ENCODE measurements around the gene KIF26B.

The KIF26B gene

GRCh38 chr1:245168086-245168485 lies 13.3 kb downstream of the KIF26B start:
- no peak for DNase-seq (ENCODE audit: low read depth)
- H3K4me3 ChIP-seq (ENCODE audit: control insufficient read depth, low read depth, low read length): no peak overlapping the region
- TF ChIP-seq CTCF (IDR thresholded peaks at IDR 0.05; ENCODE audit: control insufficient read depth, insufficient read depth, low read depth, low read length, missing control alignments): no peak

- no peak for TF ChIP-seq CTCF (IDR thresholded peaks at IDR 0.05; ENCODE audit: control insufficient read depth, insufficient read depth, low read depth, low read length, missing control alignments)
- DNase-seq (ENCODE audit: low read depth): no peak
- H3K4me3 ChIP-seq (ENCODE audit: control insufficient read depth, low read depth, low read length): no peak overlapping the region
These were observed 14.1 kb downstream of the KIF26B start for GRCh38 chr1:245168906-245169305.

- H3K4me3 ChIP-seq (ENCODE audit: control insufficient read depth, low read depth, low read length): no peak overlapping the region
- DNase-seq (ENCODE audit: low read depth): peak; percentile 52
- TF ChIP-seq CTCF (IDR thresholded peaks at IDR 0.05; ENCODE audit: control insufficient read depth, insufficient read depth, low read depth, low read length, missing control alignments): no peak
These were observed 14.6 kb downstream of the KIF26B start for GRCh38 chr1:245169376-245169775.

- H3K4me3 ChIP-seq (ENCODE audit: control insufficient read depth, low read depth, low read length): no peak overlapping the region
- TF ChIP-seq CTCF (IDR thresholded peaks at IDR 0.05; ENCODE audit: control insufficient read depth, insufficient read depth, low read depth, low read length, missing control alignments): no peak
- no peak for DNase-seq (ENCODE audit: low read depth)
These were observed 17.2 kb downstream of the KIF26B start for GRCh38 chr1:245172026-245172425.

- TF ChIP-seq CTCF (IDR thresholded peaks at IDR 0.05; ENCODE audit: control insufficient read depth, insufficient read depth, low read depth, low read length, missing control alignments): no peak
- no peak overlapping the region for H3K4me3 ChIP-seq (ENCODE audit: control insufficient read depth, low read depth, low read length)
- no peak for DNase-seq (ENCODE audit: low read depth)
These were observed 18.0 kb downstream of the KIF26B start for GRCh38 chr1:245172829-245173228.

GRCh38 chr1:245173446-245174211 lies 18.8 kb downstream of the KIF26B start:
- H3K4me3 ChIP-seq (ENCODE audit: control insufficient read depth, low read depth, low read length): no peak overlapping the region
- DNase-seq (ENCODE audit: low read depth): no peak
- TF ChIP-seq CTCF (IDR thresholded peaks at IDR 0.05; ENCODE audit: control insufficient read depth, insufficient read depth, low read depth, low read length, missing control alignments): no peak

Measured in AG09309 (cell line).